WTC11 (cell line): ENCODE measurements around the gene NCAPH2.

Experiments
- CREB1 ChIP-seq: sonication (generic); formaldehyde crosslinking; IDR thresholded peaks from 2 replicates; pipeline ENCODE4 v1.8.0; 2023; ENCODE audit warnings: mild to moderate bottlenecking, missing genetic modification reagents
- CTCF ChIP-seq: fragments of 200-600 bp; IDR thresholded peaks from 2 replicates; pipeline ENCODE4 v1.8.0; 2022; ENCODE audit warnings: antibody characterized with exemption
- MAX ChIP-seq: sonication (generic); formaldehyde crosslinking; IDR thresholded peaks from 2 replicates; pipeline ENCODE4 v1.8.0; 2022; ENCODE audit warnings: mild to moderate bottlenecking, missing genetic modification reagents
- ZNF416 ChIP-seq: fragments of 250-450 bp; sonication (Bioruptor Pico); IDR thresholded peaks from 2 replicates; pipeline ENCODE4 v1.9.0; 2021; ENCODE audit warnings: mild to moderate bottlenecking, inconsistent platforms

- TF ChIP-seq ZNF416 (CRISPR knock-in tag), result no peak
- TF ChIP-seq CTCF, result no peak
- TF ChIP-seq MAX (CRISPR knock-in tag), result peak; percentile 47; the same call in 1 of the 2 replicates
- TF ChIP-seq CREB1 (CRISPR knock-in tag), result peak; percentile 63; the same call in 1 of the 2 replicates
Observed at GRCh38 chr22:50507991-50508884, at the start of gene NCAPH2.
